K562 (cell line): Measurements from ENCODE around the gene MFSD11. TPM values are rescaled to one million over a fixed set of nuclear protein-coding genes. Genes with fewer than 3 reads are reported as not detected.

ENCODE experiments used
- DDX20 ChIP-seq: fragments of 450-650 bp; IDR thresholded peaks from 2 replicates; pipeline ENCODE4 v1.6.1; 2016; ENCODE audit warnings: missing genetic modification characterization, low read depth, mild to moderate bottlenecking, missing compliant biosample characterization, moderate library complexity
- FUS ChIP-seq: fragments of 200-400 bp; formaldehyde crosslinking; optimal IDR thresholded peaks from 2 replicates; pipeline ENCODE3; 2017; ENCODE audit warnings: low read depth, low read length
- HDAC2 ChIP-seq: fragments of 450-650 bp; IDR thresholded peaks from 2 replicates; pipeline ENCODE4 v1.6.1; 2016; ENCODE audit warnings: mild to moderate bottlenecking
- HEY1 ChIP-seq: fragments of 250-450 bp; sonication (Bioruptor Pico); IDR thresholded peaks from 2 replicates; pipeline ENCODE4 v1.5.0; 2020; ENCODE audit warnings: mild to moderate bottlenecking, moderate library complexity, borderline replicate concordance
- MED1 ChIP-seq: sonication (generic); formaldehyde crosslinking; IDR thresholded peaks from 2 replicates; pipeline ENCODE4 v1.8.1; 2023; ENCODE audit warnings: missing genetic modification reagents, borderline replicate concordance
- MYC ChIP-seq, 2 experiments: fragments of 250-450 bp in 1 of 2; sonication (Bioruptor Pico) in 1 of 2; IDR thresholded peaks; 2 replicates each; pipeline versions ENCODE4 v1.5.1 to v1.6.1; 2012 to 2021; ENCODE audit warnings: low read depth in 2 of 2, borderline replicate concordance in 1 of 2, improper control_type of control experiment in 1 of 2, low read length in 1 of 2, mild to moderate bottlenecking in 1 of 2, moderate library complexity in 1 of 2
- PCBP2 ChIP-seq: fragments of 200-400 bp; formaldehyde crosslinking; IDR thresholded peaks from 2 replicates; pipeline ENCODE4 v1.6.1; 2018; ENCODE audit warnings: low read length, low read depth, mild to moderate bottlenecking, moderate library complexity; ENCODE audit not compliant: poor library complexity, severe bottlenecking
- RBM34 ChIP-seq: fragments of 200-400 bp; formaldehyde crosslinking; IDR thresholded peaks from 2 replicates; pipeline ENCODE4 v1.6.1; 2018; ENCODE audit warnings: low read length, borderline replicate concordance; ENCODE audit not compliant: insufficient read depth
- RBM39 ChIP-seq: fragments of 200-400 bp; formaldehyde crosslinking; optimal IDR thresholded peaks from 2 replicates; pipeline ENCODE3; 2018; ENCODE audit warnings: low read depth, low read length
- SAFB2 ChIP-seq: fragments of 200-400 bp; formaldehyde crosslinking; IDR thresholded peaks from 2 replicates; pipeline ENCODE4 v1.6.1; 2018; ENCODE audit warnings: borderline replicate concordance, low read length, low read depth, moderate library complexity; ENCODE audit not compliant: severe bottlenecking
- SIX5 ChIP-seq, 2 experiments: IDR thresholded peaks; 2 replicates each; pipeline ENCODE4 v1.6.1; 2011; ENCODE audit warnings: low read length in 2 of 2, borderline replicate concordance in 1 of 2, low read depth in 1 of 2, mild to moderate bottlenecking in 1 of 2, moderate library complexity in 1 of 2; ENCODE audit not compliant: insufficient read depth in 1 of 2
- STAG1 ChIP-seq: sonication (generic); formaldehyde crosslinking; IDR thresholded peaks from 2 replicates; pipeline ENCODE4 v1.5.0; 2020; ENCODE audit warnings: missing genetic modification reagents, borderline replicate concordance
- ZBTB1 ChIP-seq: sonication (generic); formaldehyde crosslinking; IDR thresholded peaks from 2 replicates; pipeline ENCODE4 v1.8.1; 2023; ENCODE audit warnings: missing genetic modification reagents, low read depth, mild to moderate bottlenecking, borderline replicate concordance
- ZKSCAN3 ChIP-seq: fragments of 250-450 bp; sonication (Bioruptor Pico); IDR thresholded peaks from 2 replicates; pipeline ENCODE4 v1.4.0; 2020
- ZNF3 ChIP-seq: fragments of 250-450 bp; sonication (Bioruptor Pico); IDR thresholded peaks from 2 replicates; pipeline ENCODE4 v1.5.0; 2021; ENCODE audit warnings: mild to moderate bottlenecking, moderate library complexity
- ZNF507 ChIP-seq: conservative IDR thresholded peaks from 2 replicates; pipeline ENCODE4 v1.6.1; 2017; ENCODE audit warnings: missing genetic modification characterization, missing compliant biosample characterization
- ZNF644 ChIP-seq: fragments of 200-800 bp; sonication (Bioruptor generic); IDR thresholded peaks from 2 replicates; pipeline ENCODE4 v1.6.1; 2016; ENCODE audit warnings: low read depth, missing genetic modification characterization, missing compliant biosample characterization
- ZNF766 ChIP-seq: fragments of 200-800 bp; sonication (Bioruptor generic); conservative IDR thresholded peaks from 2 replicates; pipeline ENCODE4 v1.6.1; 2016; ENCODE audit warnings: missing genetic modification characterization, missing compliant biosample characterization
- polyA plus RNA-seq, 8 experiments: library from polyadenylated mRNA; depleted of rRNA in 4 of 8; stranded (reverse) in 5 of 8; unstranded in 3 of 8; fragments of >200 nt; fragmentation: Nextera tagmentation in 2 of 8; fragmentation: Illumina TruSeq in 1 of 8; extraction: Ambion mirVana in 2 of 8; extraction: Trizol in 1 of 8; gene quantifications; 2 replicates each; pipeline versions ENCODE4 v1.2.1 to v1.2.3, GENCODE V29; 2011 to 2014; ENCODE audit warnings: inconsistent platforms in 1 of 8, missing spikeins in 1 of 8
- total RNA-seq, 7 experiments: library from RNA; depleted of rRNA in 6 of 7; stranded (reverse); fragments of >200 nt in 6 of 7; fragmentation: Illumina TruSeq in 2 of 7; extraction: Trizol in 2 of 7; gene quantifications; 2 replicates each; pipeline versions ENCODE4 v1.2.1 to v1.2.3, GENCODE V29; 2011 to 2021; ENCODE audit warnings: low replicate concordance in 1 of 7
- TF ChIP-seq, protein P1 (sequence below): fragments of 150-350 bp; IDR thresholded peaks from 2 replicates; pipeline ENCODE4 v1.6.1; 2014; ENCODE audit warnings: low read depth, mild to moderate bottlenecking, low read length, borderline replicate concordance
- TF ChIP-seq, protein P2 (sequence below): fragments of 450-650 bp; conservative IDR thresholded peaks from 2 replicates; pipeline ENCODE4 v1.6.1; 2016; ENCODE audit warnings: missing genetic modification characterization, low read depth, mild to moderate bottlenecking, missing compliant biosample characterization, moderate library complexity

Gene MFSD11
- total and polyA plus RNA-seq, 9 of the 15 experiments (the other 6 are each of a cell fraction or from before 2014, with no cell fraction given): 14.4 to 24.5 (median 19.9) TPM

DNA sequence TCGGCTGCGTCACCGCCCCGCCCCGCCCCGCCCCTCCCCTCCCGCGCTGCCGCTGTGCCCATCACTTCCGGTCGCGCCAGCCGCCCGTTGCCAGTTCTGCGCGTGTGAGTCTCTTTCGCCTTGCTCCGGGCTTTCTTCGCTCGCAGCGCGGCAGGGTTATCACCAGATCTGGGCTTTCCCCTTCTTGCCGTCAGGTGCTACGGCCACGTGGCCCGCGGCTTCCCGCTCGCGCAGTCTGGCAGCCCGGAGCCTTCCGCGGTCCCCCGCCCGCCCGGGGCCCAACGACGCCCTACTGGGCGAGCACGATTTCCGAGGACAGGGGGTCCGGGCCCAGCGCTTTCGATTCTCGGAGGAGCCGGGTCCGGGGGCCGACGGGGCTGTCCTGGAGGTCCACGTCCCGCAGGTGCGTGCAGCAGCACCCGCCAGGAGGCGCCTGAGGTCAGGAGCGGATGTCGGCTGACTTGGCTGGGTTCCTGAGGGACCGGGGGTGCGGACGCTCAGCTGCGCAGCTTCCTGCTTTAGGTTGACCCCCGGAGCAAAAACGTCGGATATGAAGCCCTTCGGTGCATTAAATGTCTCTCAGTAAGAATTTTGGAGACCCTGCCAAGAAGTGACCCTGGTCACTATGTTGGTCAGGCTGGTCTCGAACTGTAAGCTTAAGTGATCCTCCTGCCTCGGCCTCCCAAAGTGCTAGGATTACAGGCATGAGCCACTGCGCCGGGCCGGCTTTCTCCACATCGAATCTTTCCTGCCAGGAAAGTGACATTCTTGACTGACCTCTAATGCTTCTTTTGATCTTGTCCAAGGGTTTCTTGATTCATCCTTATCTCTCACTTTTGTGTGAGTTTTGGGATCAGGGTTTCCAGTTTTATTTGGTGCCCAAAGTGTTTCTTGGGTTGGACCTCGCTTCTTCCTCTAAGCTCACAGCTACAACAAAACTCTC is 10.9 kb upstream of the MFSD11 start, which contains the start of gene METTL23 (continued):
- TF ChIP-seq ZBTB1 (0 out of 2 replicates have a peak, but pooled peaks have one; percentile 28), ZNF507 (no peak), MED1 (CRISPR knock-in tag) (no peak), HDAC2 (peak; percentile 46; the same call in 1 of the 2 replicates), SAFB2 (no peak), PCBP2 (no peak), RBM39 (no peak), HEY1 (CRISPR knock-in tag) (no peak), DDX20 (tag) (no peak), STAG1 (no peak; the same call in 1 of the 2 replicates), ZNF766 (CRISPR knock-in tag) (no peak; the same call in 1 of the 2 replicates), MYC (IDR thresholded peaks at IDR 0.05; ENCODE audit: low read depth, low read length) (peak; percentile 95), MYC (CRISPR knock-in tag; IDR thresholded peaks at IDR 0.05; ENCODE audit: borderline replicate concordance, low read depth) (peak; percentile 94; the same call in 1 of the 2 replicates), RBM34 (no peak), ZNF644 (tag) (no peak), SIX5 (IDR thresholded peaks at IDR 0.05; ENCODE audit: borderline replicate concordance in 1 of 2, insufficient read depth in 1 of 2, low read depth in 1 of 2, low read length in 2 of 2) (no peak), ZNF3 (no peak), ZKSCAN3 (no peak), FUS (no peak)
- TF ChIP-seq, protein P1, sequence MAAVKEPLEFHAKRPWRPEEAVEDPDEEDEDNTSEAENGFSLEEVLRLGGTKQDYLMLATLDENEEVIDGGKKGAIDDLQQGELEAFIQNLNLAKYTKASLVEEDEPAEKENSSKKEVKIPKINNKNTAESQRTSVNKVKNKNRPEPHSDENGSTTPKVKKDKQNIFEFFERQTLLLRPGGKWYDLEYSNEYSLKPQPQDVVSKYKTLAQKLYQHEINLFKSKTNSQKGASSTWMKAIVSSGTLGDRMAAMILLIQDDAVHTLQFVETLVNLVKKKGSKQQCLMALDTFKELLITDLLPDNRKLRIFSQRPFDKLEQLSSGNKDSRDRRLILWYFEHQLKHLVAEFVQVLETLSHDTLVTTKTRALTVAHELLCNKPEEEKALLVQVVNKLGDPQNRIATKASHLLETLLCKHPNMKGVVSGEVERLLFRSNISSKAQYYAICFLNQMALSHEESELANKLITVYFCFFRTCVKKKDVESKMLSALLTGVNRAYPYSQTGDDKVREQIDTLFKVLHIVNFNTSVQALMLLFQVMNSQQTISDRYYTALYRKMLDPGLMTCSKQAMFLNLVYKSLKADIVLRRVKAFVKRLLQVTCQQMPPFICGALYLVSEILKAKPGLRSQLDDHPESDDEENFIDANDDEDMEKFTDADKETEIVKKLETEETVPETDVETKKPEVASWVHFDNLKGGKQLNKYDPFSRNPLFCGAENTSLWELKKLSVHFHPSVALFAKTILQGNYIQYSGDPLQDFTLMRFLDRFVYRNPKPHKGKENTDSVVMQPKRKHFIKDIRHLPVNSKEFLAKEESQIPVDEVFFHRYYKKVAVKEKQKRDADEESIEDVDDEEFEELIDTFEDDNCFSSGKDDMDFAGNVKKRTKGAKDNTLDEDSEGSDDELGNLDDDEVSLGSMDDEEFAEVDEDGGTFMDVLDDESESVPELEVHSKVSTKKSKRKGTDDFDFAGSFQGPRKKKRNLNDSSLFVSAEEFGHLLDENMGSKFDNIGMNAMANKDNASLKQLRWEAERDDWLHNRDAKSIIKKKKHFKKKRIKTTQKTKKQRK: no peak
- TF ChIP-seq, protein P2, sequence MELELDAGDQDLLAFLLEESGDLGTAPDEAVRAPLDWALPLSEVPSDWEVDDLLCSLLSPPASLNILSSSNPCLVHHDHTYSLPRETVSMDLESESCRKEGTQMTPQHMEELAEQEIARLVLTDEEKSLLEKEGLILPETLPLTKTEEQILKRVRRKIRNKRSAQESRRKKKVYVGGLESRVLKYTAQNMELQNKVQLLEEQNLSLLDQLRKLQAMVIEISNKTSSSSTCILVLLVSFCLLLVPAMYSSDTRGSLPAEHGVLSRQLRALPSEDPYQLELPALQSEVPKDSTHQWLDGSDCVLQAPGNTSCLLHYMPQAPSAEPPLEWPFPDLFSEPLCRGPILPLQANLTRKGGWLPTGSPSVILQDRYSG (tag): 0 out of 2 replicates have a peak, but pooled peaks have one; percentile 28
